ENCODE results near the gene PTK7. TPM values are rescaled to one million over a fixed set of nuclear protein-coding genes. Genes with fewer than 3 reads are reported as not detected.
"Not testable (repeated sequence)": the region's sequence is repeated elsewhere in the genome, so short reads cannot be mapped to it uniquely, and the experiment has no call there.

PTK7 gene
- total RNA-seq, 1 donor from 2014 or later, result 68.0 TPM

DNA sequence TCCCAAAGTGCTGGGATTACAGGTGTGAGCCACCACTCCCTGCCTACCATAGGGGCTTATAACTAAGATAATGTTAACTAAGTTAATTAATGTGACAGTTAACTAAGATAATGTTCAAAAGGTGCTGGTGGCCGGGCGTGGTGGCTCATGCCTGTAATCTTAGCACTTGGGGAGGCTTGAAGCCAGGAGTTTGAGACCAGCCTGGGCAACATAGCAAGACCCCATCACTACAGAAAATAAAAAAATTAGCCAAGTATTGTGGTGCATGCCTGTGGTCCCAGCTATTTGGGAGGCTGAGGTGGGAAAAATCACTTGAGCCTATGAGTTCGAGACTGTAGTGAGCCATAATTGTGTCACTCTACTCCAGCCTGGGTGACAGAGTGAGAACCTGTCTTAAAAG lies 62.2 kb downstream of the PTK7 start:
- Mint-ChIP-seq H3K27ac (no peak overlapping the region), H3K4me3 (no peak overlapping the region), H3K4me1 (peaks cover 4% of the 10 kb centered on the region), H3K36me3 (peaks cover 7% of the 10 kb centered on the region), H3K27me3 (ENCODE audit: insufficient read depth, low read depth) (peaks cover 2% of the 10 kb centered on the region), H3K9me3 (no peaks in the 10 kb centered on the region)
- Histone ChIP-seq H3K9me3 (ENCODE audit: low read depth) (no peaks in the 10 kb centered on the region), H3K9ac (no peak overlapping the region), H3K79me2 (ENCODE audit: low read depth) (no peaks in the 10 kb centered on the region), H3K4me3 (no peak overlapping the region), H2AFZ (replicated peaks) (no peak overlapping the region), H3K4me2 (no peak overlapping the region), H3K27me3 (no peaks in the 10 kb centered on the region), H3F3A (ENCODE audit: low read depth) (peaks cover 8% of the 10 kb centered on the region), H4K20me1 (ENCODE audit: low read depth) (no peaks in the 10 kb centered on the region), H3K36me3 (no peaks in the 10 kb centered on the region), H3K27ac (no peak overlapping the region), H3K4me1 (no peaks in the 10 kb centered on the region)
- TF ChIP-seq CTCF (IDR thresholded peaks at IDR 0.05) (no peak), EZH2phosphoT487 (IDR thresholded peaks at IDR 0.05) (no peak), EZH2 (IDR thresholded peaks at IDR 0.05) (no peak)
- DNase-seq (ENCODE audit: low spot score), result no peak

GRCh38 chr6:43139973-43140372 lies 63.9 kb downstream of the PTK7 start:
- H3F3A ChIP-seq (ENCODE audit: low read depth); H3K27me3 ChIP-seq; H3K79me2 ChIP-seq (ENCODE audit: low read depth); H3K27ac ChIP-seq; H2AFZ ChIP-seq (replicated peaks); H3K4me3 Mint-ChIP-seq; H3K4me3 ChIP-seq; H3K27ac Mint-ChIP-seq; H4K20me1 ChIP-seq (ENCODE audit: low read depth); DNase-seq (ENCODE audit: low spot score); H3K9ac ChIP-seq; H3K27me3 Mint-ChIP-seq (ENCODE audit: insufficient read depth, low read depth); H3K9me3 Mint-ChIP-seq; H3K4me2 ChIP-seq; H3K36me3 ChIP-seq; H3K9me3 ChIP-seq (ENCODE audit: low read depth); H3K4me1 ChIP-seq: not testable (repeated sequence)
- H3K36me3 Mint-ChIP-seq, result peaks cover 10% of the 10 kb centered on the region
- H3K4me1 Mint-ChIP-seq, result peaks cover 13% of the 10 kb centered on the region

GRCh38 chr6:43141644-43142043 lies 65.5 kb downstream of the PTK7 start:
- no peak overlapping the region for H3K9ac ChIP-seq
- H3K9me3 Mint-ChIP-seq, result no peaks in the 10 kb centered on the region
- H4K20me1 ChIP-seq (ENCODE audit: low read depth), result peaks cover 3% of the 10 kb centered on the region
- H3K27me3 ChIP-seq, result no peaks in the 10 kb centered on the region
- no peak overlapping the region for H3K4me3 Mint-ChIP-seq
- H3K4me3 ChIP-seq, result no peak overlapping the region
- DNase-seq (ENCODE audit: low spot score), result no peak
- no peak overlapping the region for H3K27ac Mint-ChIP-seq
- H3K36me3 Mint-ChIP-seq, result peaks cover 13% of the 10 kb centered on the region
- no peak for TF ChIP-seq CTCF (IDR thresholded peaks at IDR 0.05)
- TF ChIP-seq EZH2phosphoT487 (IDR thresholded peaks at IDR 0.05), result no peak
- TF ChIP-seq EZH2 (IDR thresholded peaks at IDR 0.05), result no peak
- H3K4me2 ChIP-seq, result no peak overlapping the region
- no peak overlapping the region for H2AFZ ChIP-seq (replicated peaks)
- no peak overlapping the region for H3K27ac ChIP-seq
- H3K4me1 ChIP-seq, result no peaks in the 10 kb centered on the region
- H3K79me2 ChIP-seq (ENCODE audit: low read depth), result no peaks in the 10 kb centered on the region
- H3K9me3 ChIP-seq (ENCODE audit: low read depth), result no peaks in the 10 kb centered on the region
- peaks cover 2% of the 10 kb centered on the region for H3K27me3 Mint-ChIP-seq (ENCODE audit: insufficient read depth, low read depth)
- no peaks in the 10 kb centered on the region for H3K36me3 ChIP-seq
- H3K4me1 Mint-ChIP-seq, result peaks cover 13% of the 10 kb centered on the region
- H3F3A ChIP-seq (ENCODE audit: low read depth), result peaks cover 9% of the 10 kb centered on the region

DNA sequence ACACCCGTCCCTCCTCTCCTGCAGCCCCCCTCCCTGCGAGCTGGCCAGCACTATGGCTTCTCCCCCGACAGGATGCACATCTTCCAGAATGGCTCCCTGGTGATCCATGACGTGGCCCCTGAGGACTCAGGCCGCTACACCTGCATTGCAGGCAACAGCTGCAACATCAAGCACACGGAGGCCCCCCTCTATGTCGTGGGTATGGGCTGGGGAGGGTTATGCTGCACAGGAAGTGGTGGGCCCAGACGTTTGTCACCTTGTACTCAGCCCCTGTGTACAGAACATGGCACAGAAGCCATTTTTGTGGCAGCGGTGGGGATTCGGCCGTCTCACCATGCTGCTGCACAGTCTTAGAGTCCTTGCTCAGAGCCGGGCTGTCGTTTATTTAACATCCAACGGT lies 66.0 kb downstream of the PTK7 start:
- Histone ChIP-seq H2AFZ (replicated peaks) (no peak overlapping the region), H3K79me2 (ENCODE audit: low read depth) (no peaks in the 10 kb centered on the region), H3K9ac (no peak overlapping the region), H3K4me2 (no peak overlapping the region), H3K4me3 (no peak overlapping the region), H3F3A (ENCODE audit: low read depth) (peaks cover 9% of the 10 kb centered on the region), H4K20me1 (ENCODE audit: low read depth) (peaks cover 3% of the 10 kb centered on the region), H3K27ac (no peak overlapping the region), H3K36me3 (no peaks in the 10 kb centered on the region), H3K4me1 (no peaks in the 10 kb centered on the region), H3K27me3 (no peaks in the 10 kb centered on the region), H3K9me3 (ENCODE audit: low read depth) (no peaks in the 10 kb centered on the region)
- DNase-seq (ENCODE audit: low spot score), result no peak
- TF ChIP-seq CTCF (IDR thresholded peaks at IDR 0.05), result no peak
- no peak for TF ChIP-seq EZH2phosphoT487 (IDR thresholded peaks at IDR 0.05)
- no peak for TF ChIP-seq EZH2 (IDR thresholded peaks at IDR 0.05)
- Mint-ChIP-seq H3K9me3 (no peaks in the 10 kb centered on the region), H3K27me3 (ENCODE audit: insufficient read depth, low read depth) (peaks cover 2% of the 10 kb centered on the region), H3K4me3 (no peak overlapping the region), H3K36me3 (peaks cover 13% of the 10 kb centered on the region), H3K27ac (peak overlapping the region; percentile 42), H3K4me1 (peaks cover 13% of the 10 kb centered on the region)

Measured in neural progenitor cell (in vitro differentiated cells).